GM21515 (cell line): ENCODE results near the gene ARMCX5.

Experiments
- ATAC-seq: cut with Tn5 transposase; IDR thresholded peaks from one replicate; pipeline ENCODE4 v1.9.1; 2021; ENCODE audit not compliant: unreplicated experiment

Gene ARMCX5

DNA sequence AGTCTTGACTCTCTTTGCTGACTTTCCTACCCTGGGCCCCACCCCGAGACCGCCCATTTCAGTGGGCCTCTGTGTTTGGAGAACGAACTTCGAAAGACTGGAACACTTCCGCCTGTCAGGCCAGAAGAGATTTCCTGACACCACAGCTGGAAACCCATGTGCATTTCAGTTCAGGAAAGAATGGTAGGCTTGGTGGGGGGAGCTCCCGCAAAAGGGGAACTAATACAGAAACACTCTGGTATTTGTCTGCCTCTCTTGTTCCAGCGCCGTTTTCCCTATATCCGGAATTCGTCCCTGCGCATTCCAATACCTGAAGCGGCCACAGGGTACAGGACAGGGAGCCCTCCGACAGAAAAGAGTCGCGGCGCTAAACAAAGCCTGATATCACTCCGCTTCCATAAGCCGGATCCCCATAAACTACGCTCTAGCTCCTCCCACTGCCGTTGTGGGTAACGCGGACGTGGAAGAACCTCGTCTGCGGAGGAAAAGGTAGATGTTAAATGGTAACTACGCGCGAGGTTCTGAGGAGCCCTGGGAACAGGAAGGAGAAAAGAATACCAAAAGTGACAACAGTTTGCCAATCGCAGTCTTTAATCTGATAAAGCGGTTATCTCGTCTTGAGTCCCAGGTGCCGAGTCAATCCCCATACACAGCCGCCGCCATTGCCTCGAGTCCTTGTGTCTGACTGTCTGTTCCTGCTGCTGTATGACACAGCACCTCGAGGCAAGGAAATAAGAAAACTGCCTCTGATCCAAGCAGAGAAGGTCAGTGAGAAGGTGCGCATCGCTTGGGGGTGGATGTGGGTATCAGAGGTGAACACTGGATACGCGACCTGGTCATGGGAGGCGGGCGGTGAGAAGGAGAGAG is at the start of gene ARMCX5:
ARMCX5 (plus strand) TSS at position 432 of the 867 bp plus-strand sequence. CDS start 2,627 bp downstream, outside the sequence.
- peak; percentile 87 for ATAC-seq

DNA sequence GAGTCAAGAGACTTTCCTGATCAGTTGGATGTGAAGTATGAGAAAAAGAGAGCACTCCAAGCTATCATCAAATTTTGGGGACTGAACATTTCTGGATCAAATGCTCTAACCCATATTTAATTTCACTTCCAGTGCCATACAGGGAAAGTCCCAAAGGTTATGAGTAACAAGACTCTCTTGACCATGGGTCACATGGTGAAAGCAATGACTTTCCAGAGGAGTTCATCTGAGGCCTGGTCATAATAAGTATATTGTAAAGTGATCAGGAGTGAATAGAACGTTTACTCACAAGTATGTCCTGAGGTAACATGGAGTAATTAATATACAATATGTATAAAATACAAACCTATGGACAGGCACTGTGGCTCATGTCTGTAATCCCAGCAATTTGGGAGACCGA is 40.7 kb upstream of the ARMCX5 start:
- ATAC-seq: no peak

DNA sequence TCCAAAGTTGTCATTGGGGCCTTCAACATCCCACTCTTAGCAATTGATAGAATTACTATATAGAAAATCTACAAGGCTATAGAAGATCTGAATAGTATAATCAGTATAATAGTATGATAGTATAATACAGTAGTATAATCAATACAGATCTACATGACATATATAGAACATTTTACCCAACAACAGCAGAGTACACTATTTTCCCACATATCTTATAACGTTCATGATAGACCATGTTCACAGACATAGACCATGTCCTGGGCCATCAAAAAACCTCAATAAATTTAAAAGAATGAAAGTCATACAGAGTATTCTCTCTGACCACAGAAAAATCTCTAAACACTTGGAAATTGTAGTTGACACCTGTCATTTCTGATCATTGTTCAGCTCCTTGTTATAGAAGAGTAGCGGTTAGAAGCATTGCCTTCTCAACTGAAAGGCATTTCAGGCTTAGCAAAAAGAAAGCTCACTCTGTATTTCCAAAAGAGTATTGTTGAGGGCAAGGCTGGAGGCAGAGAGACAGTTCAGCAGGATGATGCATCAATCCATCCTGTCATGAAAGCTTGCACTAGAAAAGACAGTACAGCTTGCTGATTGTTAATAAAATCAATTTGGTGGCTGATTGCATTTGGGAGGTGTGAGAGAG is 38.8 kb upstream of the ARMCX5 start:
- no peak for ATAC-seq

DNA sequence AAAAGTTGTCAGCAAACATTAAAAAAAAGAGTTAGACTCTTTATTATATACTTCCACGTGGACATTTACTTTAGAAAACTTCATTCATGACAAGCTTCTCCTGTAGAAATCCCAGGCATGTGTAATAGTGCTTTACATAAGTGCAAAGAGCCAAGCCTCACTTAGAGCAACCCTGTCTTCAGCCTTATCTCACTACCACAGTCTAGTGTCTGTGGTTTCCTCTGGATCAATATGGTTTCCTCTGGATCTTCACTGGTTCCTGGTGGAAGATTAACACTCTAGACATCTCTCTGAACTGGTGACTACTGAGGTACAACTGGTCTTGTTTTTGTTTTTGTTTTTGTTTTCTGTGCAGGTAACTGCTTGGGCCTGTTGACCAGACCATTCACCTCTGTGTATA is 18.4 kb upstream of the ARMCX5 start:
- ATAC-seq: no peak

DNA sequence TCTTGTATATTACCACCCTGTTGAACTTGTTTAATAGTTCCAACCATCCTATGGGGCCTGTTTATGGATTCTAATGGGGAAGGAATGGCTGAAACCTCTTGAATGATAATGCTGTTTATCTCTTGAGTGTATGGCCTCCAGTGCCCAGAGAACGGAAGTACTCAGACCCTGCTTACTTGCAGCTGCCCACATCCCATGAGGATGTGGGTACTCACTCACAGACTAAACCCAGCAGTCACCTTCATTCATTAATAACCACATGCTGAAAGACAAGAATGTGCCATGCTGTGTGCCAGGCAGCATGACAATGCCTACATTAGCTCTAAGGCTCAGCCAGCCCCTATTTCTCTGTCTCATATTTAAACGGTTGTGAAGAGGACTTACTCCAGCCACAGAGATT is 5.9 kb upstream of the ARMCX5 start:
- no peak for ATAC-seq

DNA sequence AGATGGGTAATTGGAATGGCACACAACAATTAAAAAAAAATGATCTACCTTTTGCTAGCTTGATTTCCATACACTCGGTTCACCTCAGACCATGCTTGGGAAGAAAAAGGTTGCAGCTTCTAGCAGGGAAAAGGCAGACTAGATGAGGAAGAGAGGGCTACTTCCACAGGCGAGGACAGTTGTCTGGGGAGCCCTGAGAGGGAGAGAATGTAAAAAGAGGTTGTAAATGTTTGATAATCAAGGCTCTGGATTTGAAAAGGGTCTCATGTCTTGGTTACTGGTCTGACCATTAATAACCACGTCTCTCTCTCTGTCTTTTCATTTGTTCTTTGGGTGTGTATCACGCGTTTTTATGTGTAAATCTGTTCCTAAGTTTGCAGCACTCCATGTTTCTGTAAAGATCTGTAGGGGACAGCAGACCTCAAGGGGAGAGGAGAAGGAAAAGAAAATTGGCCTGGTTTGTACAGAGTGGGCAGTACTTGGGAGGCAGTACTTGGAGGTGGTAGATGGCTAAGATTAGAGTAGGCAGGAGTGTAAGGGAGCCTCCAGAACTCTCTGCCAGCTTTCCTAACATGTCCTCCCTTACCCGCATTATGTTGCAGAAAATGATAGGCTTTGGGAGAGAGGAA is 750 bp downstream of the ARMCX5 start:
- ATAC-seq: peak; percentile 7

DNA sequence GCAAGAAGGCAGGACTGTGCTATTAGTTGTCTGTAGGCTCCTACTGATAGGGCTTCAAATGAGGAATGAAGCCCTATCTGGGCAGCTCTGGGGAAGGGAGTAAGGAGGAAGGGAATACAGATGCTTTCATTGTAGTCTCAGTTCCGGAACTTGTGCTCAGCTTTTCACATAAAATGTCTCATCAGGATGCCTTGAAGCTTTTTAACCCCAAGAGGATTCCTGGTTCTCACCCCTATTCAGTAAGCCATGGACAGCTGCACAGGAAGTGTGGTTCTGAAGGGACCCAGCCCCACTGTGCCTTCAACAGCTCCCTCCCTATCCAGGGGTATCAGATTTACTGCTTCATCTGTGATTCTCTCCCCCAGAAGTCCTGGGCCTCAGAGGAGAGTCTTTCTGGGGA is 5.0 kb downstream of the ARMCX5 start:
- ATAC-seq: no peak

DNA sequence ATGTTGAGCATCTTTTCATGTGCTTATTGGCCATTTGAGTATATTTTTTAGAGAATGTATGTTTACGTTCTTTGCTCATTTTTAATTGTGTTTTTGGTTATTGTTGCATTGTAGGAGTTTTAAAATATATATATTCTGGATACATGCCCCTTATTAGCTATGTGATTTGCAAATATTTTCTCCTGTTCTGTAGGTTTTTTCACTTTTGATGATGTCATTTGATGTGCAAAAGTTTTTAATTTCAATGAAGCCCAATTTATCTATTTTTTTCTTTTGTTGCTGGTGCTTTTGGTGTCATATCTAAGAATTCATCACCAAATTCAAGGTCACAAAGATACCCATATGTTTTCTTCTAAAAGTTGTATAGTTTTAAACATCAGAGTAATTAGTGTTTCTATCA is 6.8 kb downstream of the ARMCX5 start:
- no peak for ATAC-seq

DNA sequence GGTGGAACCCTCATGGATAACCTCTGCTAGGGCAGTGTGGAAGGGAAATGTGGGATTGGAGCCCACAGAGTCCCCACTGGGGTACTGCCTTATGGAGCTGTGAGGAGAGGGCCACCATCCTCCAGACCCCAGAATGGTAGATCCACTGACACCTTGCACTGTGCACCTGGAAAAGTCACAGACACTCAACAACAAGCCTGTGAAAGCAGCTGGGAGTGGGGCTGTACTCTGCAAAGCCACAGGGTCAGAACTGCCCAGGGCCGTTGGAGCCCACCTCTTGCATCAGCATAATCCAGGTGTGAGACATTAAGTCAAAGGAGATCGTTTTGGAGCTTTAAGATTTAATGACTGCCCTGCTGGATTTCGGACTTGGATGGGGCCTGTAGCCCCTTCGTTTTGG is 11.6 kb downstream of the ARMCX5 start:
- ATAC-seq: no peak

DNA sequence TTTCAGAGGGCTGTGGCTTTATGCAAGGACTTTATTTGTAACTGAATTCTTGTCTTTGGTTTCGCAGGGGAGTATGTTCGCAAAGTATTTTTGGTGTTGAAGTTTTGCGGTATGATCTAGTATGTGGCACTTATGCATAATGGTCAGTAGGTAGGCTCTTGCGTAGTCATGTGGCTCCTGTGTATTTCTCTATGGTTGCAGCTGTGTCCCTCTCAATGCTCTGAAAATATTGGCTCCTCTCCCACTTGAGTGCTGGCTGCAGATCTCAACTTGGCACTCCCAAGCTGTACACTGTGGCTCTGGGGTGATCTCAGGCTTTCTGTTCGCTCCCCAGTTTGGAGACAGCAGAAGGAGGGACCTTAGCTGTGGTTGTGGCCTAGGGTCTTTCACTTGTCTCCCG is 24.8 kb downstream of the ARMCX5 start:
- ATAC-seq: no peak

DNA sequence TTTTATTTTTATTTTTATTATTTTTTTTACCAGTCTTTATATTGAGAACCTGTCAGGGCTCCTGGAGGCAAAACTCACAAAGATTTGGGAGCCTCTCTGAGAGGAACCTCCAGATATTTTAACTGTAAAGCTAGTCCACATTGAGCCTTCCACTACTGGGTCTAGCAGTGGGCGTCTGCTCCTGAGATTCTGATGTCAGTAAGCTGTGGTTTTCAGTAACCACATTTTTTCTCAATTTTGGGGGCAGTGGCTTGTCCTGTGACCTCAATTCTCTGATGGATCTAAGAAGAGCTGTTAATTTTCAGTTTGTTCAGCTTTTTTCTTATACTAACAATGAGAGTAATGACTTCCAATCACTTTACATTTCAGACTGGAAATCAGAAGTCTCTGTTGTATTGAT is 28.3 kb downstream of the ARMCX5 start:
- ATAC-seq: no peak

DNA sequence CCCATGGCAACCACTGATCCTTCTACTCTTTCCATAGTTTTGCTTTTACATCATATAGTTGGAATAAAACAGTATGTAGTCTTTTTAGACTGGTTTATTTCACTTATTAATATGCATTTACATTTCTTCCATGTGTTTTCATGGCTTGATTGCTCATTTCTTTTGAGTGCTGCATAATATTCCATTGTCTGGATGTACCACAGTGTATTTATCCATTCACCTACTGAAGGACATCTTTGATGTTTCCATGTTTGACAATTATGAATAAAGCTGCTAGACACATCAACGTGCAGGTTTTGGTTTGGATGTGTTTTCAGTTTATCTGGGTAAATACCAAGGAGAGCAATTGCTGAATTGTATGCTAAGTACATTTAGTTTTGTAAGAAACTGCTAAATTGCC is 38.2 kb downstream of the ARMCX5 start:
- no peak for ATAC-seq

DNA sequence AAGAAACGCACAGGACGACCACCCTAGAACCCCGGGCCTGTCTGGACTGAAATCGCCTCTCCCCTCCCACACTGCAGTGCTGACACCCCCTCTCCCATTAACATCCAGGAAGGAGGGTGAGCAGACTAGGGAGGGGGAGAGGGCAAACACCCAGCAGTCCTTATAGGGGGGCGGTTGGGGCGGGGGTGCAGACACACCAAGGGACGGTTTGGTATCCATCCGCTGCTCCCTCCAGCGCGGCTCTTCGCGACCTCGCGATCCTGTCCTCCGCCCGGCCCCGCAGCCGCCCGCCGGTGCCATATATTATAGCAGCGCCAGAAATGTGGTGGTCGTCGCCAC is 51.6 kb downstream of the ARMCX5 start:
- ATAC-seq: no peak

DNA sequence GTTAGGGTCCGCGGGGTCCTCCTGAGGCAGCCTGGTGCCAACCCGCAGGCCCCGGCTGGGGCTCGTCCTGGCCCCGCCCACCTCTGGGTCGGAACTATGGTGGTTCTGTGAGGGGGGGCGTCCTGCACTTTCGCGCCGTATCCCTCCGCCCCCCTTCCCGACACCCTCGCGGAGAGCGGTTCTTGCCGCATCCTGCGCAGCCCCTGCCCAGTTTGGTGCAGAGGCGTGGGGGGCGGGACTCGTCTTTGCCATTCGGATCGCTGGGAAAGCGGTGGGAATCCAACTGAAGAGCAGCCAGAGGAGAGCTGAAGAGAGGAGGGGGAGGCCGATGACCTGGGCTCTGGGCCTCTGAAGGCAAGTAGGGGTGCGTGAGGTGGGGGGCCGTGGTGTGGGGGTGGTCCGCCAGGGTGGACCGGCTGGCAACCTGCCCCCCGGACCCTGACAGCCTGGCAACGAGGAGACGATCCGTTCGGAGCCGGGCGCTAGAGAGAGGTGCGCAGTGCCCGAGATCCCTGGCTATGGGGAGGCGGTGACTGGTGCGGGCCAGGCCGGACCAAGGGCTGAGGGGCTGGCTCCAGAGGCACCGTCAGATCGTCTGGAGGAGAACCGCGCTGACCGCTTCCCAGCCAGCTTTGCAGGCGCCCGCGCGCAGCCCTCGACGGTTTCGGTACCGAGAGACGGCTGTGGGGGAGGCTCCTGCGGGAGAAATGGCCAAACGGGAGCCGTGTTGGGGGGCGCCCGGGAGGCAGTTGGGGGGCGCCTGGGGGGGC is 52.1 kb downstream of the ARMCX5 start, which contains the start of gene GPRASP1:
GPRASP1 (plus strand) TSS at position 242 of the 770 bp plus-strand sequence. CDS start 2,431 bp downstream, outside the sequence.
- ATAC-seq: no peak

DNA sequence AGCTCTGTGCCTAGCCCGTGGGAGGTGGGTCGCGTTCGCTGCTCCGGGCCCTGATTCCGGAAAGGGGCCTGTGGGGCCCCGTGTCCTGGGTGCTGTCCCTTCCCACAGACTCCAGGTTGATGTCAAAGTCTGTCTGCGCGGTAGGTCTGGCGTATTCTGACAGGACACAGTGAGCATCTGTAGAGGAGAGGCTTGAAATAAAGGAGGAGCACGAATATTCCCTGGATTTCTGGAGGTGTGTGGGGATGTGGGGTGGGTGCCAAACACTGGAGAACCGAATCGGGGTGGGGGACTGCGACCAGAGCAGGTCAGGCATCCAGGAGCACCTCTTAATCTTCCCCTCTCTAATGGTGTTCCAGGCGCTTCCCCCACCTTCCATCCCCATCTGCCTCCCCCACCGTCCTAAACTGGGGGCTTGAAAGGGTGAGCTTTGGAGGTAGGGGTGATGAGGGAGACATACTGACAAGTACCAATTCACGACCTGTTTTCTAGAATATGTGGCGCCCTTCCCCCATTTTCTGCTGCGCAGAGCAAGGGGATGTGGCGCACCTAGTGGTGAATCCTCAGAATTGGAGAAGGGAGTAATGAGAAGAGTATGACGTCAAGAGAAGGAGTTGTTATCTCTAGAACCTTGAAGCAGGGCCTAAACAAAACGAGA is 52.8 kb downstream of the ARMCX5 start:
- no peak for ATAC-seq
